SJCRH30 (cell line): ENCODE measurements around the gene TBC1D22A. TPM values are rescaled to one million over a fixed set of nuclear protein-coding genes. Genes with fewer than 3 reads are reported as not detected.

ENCODE experiments used
- DNase-seq, 2 experiments: peaks; one replicate each; pipeline ENCODE4 v3.0.0-alpha.2; 2015 to 2020
- H3K27ac ChIP-seq: fragments of 250-450 bp; sonication (Bioruptor Pico); 2 replicates; pipeline ENCODE4 v1.5.1; 2020; ENCODE audit warnings: mild to moderate bottlenecking, moderate library complexity
- H3K27me3 ChIP-seq: fragments of 250-450 bp; sonication (Bioruptor Pico); 2 replicates; pipeline ENCODE4 v1.5.1; 2020; ENCODE audit warnings: mild to moderate bottlenecking, moderate library complexity
- H3K36me3 ChIP-seq: fragments of 250-450 bp; sonication (Bioruptor Pico); 2 replicates; pipeline ENCODE4 v1.5.1; 2020; ENCODE audit warnings: mild to moderate bottlenecking, moderate library complexity
- H3K4me1 ChIP-seq: fragments of 250-450 bp; sonication (Bioruptor Pico); 2 replicates; pipeline ENCODE4 v1.5.1; 2020; ENCODE audit warnings: mild to moderate bottlenecking, moderate library complexity
- H3K4me3 ChIP-seq: fragments of 250-450 bp; sonication (Bioruptor Pico); 2 replicates; pipeline ENCODE4 v1.5.1; 2020; ENCODE audit warnings: mild to moderate bottlenecking, moderate library complexity
- H3K9me3 ChIP-seq: fragments of 250-450 bp; sonication (Bioruptor Pico); replicated peaks from 2 replicates; pipeline ENCODE4 v1.5.1; 2020; ENCODE audit warnings: mild to moderate bottlenecking, moderate library complexity
- total RNA-seq: library from RNA; depleted of rRNA; stranded (reverse); fragments of >200 nt; shearing (Covaris generic); gene quantifications from 2 replicates; pipeline ENCODE4 v1.2.3, GENCODE V29; 2014

The TBC1D22A gene
- total RNA-seq, 1 experiment from 2014 or later: 8.9 TPM

GRCh38 chr22:47057916-47058585 lies 295.6 kb downstream of the TBC1D22A start:
- Histone ChIP-seq H3K9me3 (no peaks in the 10 kb centered on the region), H3K4me1 (no peaks in the 10 kb centered on the region), H3K27me3 (no peaks in the 10 kb centered on the region), H3K27ac (no peak overlapping the region), H3K4me3 (no peak overlapping the region), H3K36me3 (no peaks in the 10 kb centered on the region)
- no peak for DNase-seq

- no peaks in the 10 kb centered on the region for H3K36me3 ChIP-seq
- no peaks in the 10 kb centered on the region for H3K9me3 ChIP-seq
- H3K27me3 ChIP-seq: no peaks in the 10 kb centered on the region
- DNase-seq: no peak
- no peak overlapping the region for H3K4me3 ChIP-seq
- no peaks in the 10 kb centered on the region for H3K4me1 ChIP-seq
- no peak overlapping the region for H3K27ac ChIP-seq
Observed at GRCh38 chr22:47059076-47059475, 296.6 kb downstream of the TBC1D22A start.

- H3K9me3 ChIP-seq: no peaks in the 10 kb centered on the region
- no peak overlapping the region for H3K4me3 ChIP-seq
- H3K27me3 ChIP-seq: no peaks in the 10 kb centered on the region
- DNase-seq: no peak
- H3K27ac ChIP-seq: no peak overlapping the region
- no peaks in the 10 kb centered on the region for H3K36me3 ChIP-seq
- H3K4me1 ChIP-seq: no peaks in the 10 kb centered on the region
Observed at GRCh38 chr22:47059701-47060161, 297.3 kb downstream of the TBC1D22A start.

- no peak for DNase-seq
- no peaks in the 10 kb centered on the region for H3K36me3 ChIP-seq
- no peaks in the 10 kb centered on the region for H3K27me3 ChIP-seq
- no peaks in the 10 kb centered on the region for H3K4me1 ChIP-seq
- no peaks in the 10 kb centered on the region for H3K9me3 ChIP-seq
- no peak overlapping the region for H3K27ac ChIP-seq
- no peak overlapping the region for H3K4me3 ChIP-seq
Observed at GRCh38 chr22:47060718-47061117, 298.3 kb downstream of the TBC1D22A start.

GRCh38 chr22:47061226-47061625 lies 298.8 kb downstream of the TBC1D22A start:
- Histone ChIP-seq H3K4me1 (no peaks in the 10 kb centered on the region), H3K4me3 (no peak overlapping the region), H3K27ac (no peak overlapping the region), H3K9me3 (no peaks in the 10 kb centered on the region), H3K36me3 (no peaks in the 10 kb centered on the region), H3K27me3 (no peaks in the 10 kb centered on the region)
- no peak for DNase-seq

- no peak overlapping the region for H3K4me3 ChIP-seq
- no peak for DNase-seq
Observed at GRCh38 chr22:47062126-47062525, 299.7 kb downstream of the TBC1D22A start.

GRCh38 chr22:47063071-47063509 lies 300.6 kb downstream of the TBC1D22A start:
- Histone ChIP-seq H3K27ac (no peak overlapping the region), H3K4me3 (no peak overlapping the region), H3K9me3 (no peaks in the 10 kb centered on the region), H3K36me3 (no peaks in the 10 kb centered on the region), H3K4me1 (no peaks in the 10 kb centered on the region), H3K27me3 (no peaks in the 10 kb centered on the region)
- DNase-seq: no peak

More at GRCh38 chr22:47062126-47062525, 299.7 kb downstream of the TBC1D22A start:
- Histone ChIP-seq H3K27me3 (no peaks in the 10 kb centered on the region), H3K4me1 (no peaks in the 10 kb centered on the region), H3K36me3 (no peaks in the 10 kb centered on the region), H3K27ac (no peak overlapping the region), H3K9me3 (no peaks in the 10 kb centered on the region)

GRCh38 chr22:47063606-47064005 lies 301.2 kb downstream of the TBC1D22A start:
- Histone ChIP-seq H3K27ac (no peak overlapping the region), H3K4me3 (no peak overlapping the region), H3K9me3 (no peaks in the 10 kb centered on the region), H3K4me1 (no peaks in the 10 kb centered on the region), H3K36me3 (no peaks in the 10 kb centered on the region), H3K27me3 (no peaks in the 10 kb centered on the region)
- DNase-seq: no peak

GRCh38 chr22:47064016-47064415 lies 301.6 kb downstream of the TBC1D22A start:
- DNase-seq: no peak
- Histone ChIP-seq H3K4me3 (no peak overlapping the region), H3K27ac (no peak overlapping the region), H3K27me3 (no peaks in the 10 kb centered on the region), H3K9me3 (no peaks in the 10 kb centered on the region), H3K36me3 (no peaks in the 10 kb centered on the region), H3K4me1 (no peaks in the 10 kb centered on the region)

DNA sequence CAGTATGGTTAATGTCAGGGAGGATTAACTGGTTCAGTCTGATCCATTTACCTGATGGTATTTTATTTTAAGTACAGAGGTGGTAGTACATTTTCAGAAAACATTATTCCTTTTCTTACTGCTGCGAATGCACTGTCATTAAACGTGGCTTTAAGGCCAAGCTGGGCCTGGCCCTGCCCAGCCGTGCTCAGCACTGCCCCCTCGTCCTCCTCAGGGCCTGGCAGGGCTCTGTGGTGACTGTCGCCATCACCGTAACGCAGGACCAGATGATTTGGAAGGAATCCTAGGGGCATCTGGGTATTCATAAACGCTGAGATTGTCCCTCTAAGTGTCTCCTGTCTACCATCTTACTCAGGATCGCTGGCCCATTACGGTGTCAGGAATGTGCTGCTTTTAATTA lies 302.0 kb downstream of the TBC1D22A start:
- DNase-seq: no peak
- Histone ChIP-seq H3K36me3 (no peaks in the 10 kb centered on the region), H3K27me3 (no peaks in the 10 kb centered on the region), H3K27ac (no peak overlapping the region), H3K9me3 (no peaks in the 10 kb centered on the region), H3K4me3 (no peak overlapping the region), H3K4me1 (no peaks in the 10 kb centered on the region)

DNA sequence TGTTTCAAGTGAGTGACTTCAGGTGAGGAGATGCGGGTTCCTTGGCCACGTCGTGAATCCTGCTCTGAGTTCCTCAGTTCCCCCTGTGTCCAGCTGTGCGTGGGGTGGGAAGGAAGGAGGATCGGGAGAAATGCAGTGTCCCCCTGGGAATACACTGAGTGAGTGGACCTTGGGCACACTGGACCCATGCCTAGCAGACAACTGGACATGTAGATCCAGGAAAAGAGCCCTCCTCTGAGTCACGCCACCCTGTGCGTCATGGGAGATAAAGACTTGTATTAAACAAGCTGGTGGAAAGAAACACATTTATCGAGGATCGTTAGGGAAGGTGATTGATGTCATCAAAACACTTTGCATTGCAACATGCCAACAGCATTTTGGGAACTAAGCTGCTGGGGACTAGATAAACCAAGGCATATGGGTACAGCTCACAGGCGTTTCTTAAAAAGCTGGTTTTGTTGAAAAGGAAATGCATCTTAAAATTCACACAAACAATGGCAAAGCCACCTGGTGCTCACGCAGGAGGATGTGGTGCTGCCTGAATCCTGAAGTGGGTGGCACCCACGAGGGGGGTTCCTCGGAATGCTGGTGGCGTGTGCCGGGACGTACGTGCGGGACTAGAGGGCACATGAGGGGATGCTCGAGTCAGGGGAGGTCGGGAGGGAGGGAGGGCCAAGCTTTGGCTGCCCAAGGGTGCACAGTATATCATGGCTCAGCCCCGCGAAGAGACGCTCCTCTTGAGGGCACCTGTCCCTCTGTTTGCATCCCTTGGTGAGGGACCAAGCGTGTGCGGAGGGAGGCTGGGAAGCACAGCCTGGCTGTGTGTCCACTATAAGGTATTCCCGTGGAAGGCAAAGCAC lies 303.5 kb downstream of the TBC1D22A start:
- H3K4me3 ChIP-seq: no peak overlapping the region
- H3K36me3 ChIP-seq: no peaks in the 10 kb centered on the region
- H3K9me3 ChIP-seq: no peaks in the 10 kb centered on the region
- no peak for DNase-seq
- H3K4me1 ChIP-seq: no peaks in the 10 kb centered on the region
- H3K27me3 ChIP-seq: no peaks in the 10 kb centered on the region
- no peak overlapping the region for H3K27ac ChIP-seq

DNA sequence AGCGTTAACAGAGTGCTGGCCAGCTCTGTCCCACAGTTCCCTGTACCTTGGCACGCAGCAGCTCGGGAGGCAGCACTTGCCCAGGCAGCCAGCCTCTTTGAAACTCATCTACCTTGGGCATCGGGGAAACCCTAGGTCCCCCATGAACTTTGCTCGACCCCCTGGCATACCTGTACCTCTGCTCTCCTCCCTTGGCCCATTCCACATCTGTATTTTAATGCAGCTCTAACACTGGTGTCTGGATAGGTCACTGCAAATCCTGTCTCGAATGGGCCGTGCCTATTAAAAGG lies 304.1 kb downstream of the TBC1D22A start:
- no peaks in the 10 kb centered on the region for H3K36me3 ChIP-seq
- H3K27me3 ChIP-seq: no peaks in the 10 kb centered on the region
- H3K4me1 ChIP-seq: no peaks in the 10 kb centered on the region
- H3K9me3 ChIP-seq: no peaks in the 10 kb centered on the region
- no peak overlapping the region for H3K4me3 ChIP-seq
- no peak for DNase-seq
- H3K27ac ChIP-seq: no peak overlapping the region

DNA sequence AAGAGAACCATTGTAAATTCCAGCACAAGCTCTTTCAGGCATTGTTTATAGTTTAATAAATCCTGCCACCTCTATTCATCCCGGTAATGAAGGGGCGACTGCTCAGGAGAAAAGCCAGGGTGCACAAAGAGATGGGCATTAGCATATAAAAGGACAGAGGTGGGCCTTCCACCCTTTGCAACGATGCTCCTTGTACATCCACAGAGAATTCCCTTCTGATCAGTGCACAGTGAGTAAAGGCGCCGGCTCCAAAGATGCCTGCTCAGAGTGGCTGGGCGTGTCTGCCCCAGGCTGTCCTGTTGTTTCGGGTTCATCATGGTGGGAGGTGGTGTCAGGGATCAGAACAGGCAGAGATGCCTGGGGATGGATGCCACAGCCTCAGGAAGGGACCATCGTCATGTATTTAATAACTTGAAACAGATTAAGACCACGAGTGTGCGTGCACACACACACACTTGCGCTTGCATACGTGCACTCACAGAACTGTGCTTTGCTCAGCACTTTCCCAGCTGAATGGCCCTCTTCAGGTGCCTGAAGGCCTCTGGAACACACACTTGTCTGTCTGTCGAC lies 305.0 kb downstream of the TBC1D22A start:
- no peak for DNase-seq
- Histone ChIP-seq H3K27ac (no peak overlapping the region), H3K36me3 (no peaks in the 10 kb centered on the region), H3K4me3 (no peak overlapping the region), H3K4me1 (no peaks in the 10 kb centered on the region), H3K9me3 (no peaks in the 10 kb centered on the region), H3K27me3 (no peaks in the 10 kb centered on the region)

DNA sequence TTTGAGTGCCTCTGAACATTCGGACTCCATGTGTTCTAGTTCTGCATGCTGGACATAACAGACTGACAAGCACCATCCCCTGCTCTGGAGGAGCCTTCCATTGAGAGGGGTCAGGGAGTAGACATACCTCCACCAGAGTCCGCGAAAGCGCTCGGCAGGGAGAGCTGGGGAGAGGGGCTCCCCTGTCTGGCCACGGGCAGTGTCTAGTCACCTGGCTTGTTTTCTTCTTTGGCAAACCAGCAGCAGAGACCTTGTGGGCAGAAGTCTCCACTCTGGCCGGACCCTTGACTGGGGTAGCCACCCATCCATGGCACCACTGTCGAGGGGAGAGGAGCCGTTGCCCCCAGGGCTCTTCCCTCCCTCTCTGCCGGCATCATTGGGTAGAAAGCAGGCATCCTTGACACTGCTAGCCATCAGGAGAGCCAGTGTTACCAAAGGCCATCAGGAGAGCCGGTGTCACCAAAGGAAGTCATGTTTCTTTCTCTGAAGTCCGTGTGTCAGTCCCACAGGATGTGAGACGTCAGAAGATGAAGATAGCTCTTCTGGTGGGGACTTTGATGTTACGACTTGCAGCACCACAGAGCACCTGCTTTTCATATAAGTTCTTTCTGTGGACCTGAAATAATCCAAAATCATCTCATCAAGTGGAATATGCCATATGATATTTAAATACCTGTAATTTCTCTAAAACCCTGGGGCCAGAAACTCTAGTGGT lies 305.6 kb downstream of the TBC1D22A start:
- DNase-seq: no peak
- H3K4me1 ChIP-seq: no peaks in the 10 kb centered on the region
- no peaks in the 10 kb centered on the region for H3K36me3 ChIP-seq
- H3K27ac ChIP-seq: no peak overlapping the region
- no peaks in the 10 kb centered on the region for H3K27me3 ChIP-seq
- H3K9me3 ChIP-seq: no peaks in the 10 kb centered on the region
- no peak overlapping the region for H3K4me3 ChIP-seq

- no peaks in the 10 kb centered on the region for H3K36me3 ChIP-seq
- no peaks in the 10 kb centered on the region for H3K27me3 ChIP-seq
- no peaks in the 10 kb centered on the region for H3K4me1 ChIP-seq
- no peak overlapping the region for H3K27ac ChIP-seq
- no peak for DNase-seq
- H3K4me3 ChIP-seq: no peak overlapping the region
- H3K9me3 ChIP-seq: no peaks in the 10 kb centered on the region
Observed at GRCh38 chr22:47068626-47068996, 306.2 kb downstream of the TBC1D22A start.
